Endothelial cell (in vitro differentiated cells): Measurements from ENCODE around the gene SEMA4G. TPM values are rescaled to one million over a fixed set of nuclear protein-coding genes. Genes with fewer than 3 reads are reported as not detected.
A peak's percentile ranks its signal among the peaks of the same experiment; 100 is the strongest.

Experiments
- DNase-seq: peaks from one replicate; pipeline ENCODE4 v3.0.0; 2021; ENCODE audit warnings: low spot score
- H3K27ac Mint-ChIP-seq: one replicate; pipeline ENCODE4 v1.8.0; 2021; ENCODE audit warnings: mixed read lengths, inconsistent platforms; ENCODE audit not compliant: unreplicated experiment
- H3K27me3 Mint-ChIP-seq: one replicate; pipeline ENCODE4 v1.8.0; 2021; ENCODE audit warnings: mild to moderate bottlenecking, moderate library complexity, mixed read lengths, inconsistent platforms; ENCODE audit not compliant: unreplicated experiment
- H3K36me3 Mint-ChIP-seq: one replicate; pipeline ENCODE4 v1.8.0; 2021; ENCODE audit warnings: mild to moderate bottlenecking, low read depth, mixed read lengths, inconsistent platforms; ENCODE audit not compliant: unreplicated experiment
- H3K4me1 Mint-ChIP-seq: one replicate; pipeline ENCODE4 v1.8.0; 2021; ENCODE audit warnings: mild to moderate bottlenecking, mixed read lengths, inconsistent platforms; ENCODE audit not compliant: unreplicated experiment
- H3K4me3 Mint-ChIP-seq: one replicate; pipeline ENCODE4 v1.8.0; 2021; ENCODE audit warnings: mild to moderate bottlenecking, mixed read lengths, inconsistent platforms; ENCODE audit not compliant: unreplicated experiment
- H3K9me3 Mint-ChIP-seq: one replicate; pipeline ENCODE4 v1.8.0; 2021; ENCODE audit warnings: mixed read lengths, inconsistent platforms; ENCODE audit not compliant: unreplicated experiment
- CTCF ChIP-seq: fragments of 200-600 bp; sonication (generic); IDR thresholded peaks from one replicate; pipeline ENCODE4 v1.5.0; 2021; ENCODE audit warnings: antibody characterized with exemption; ENCODE audit not compliant: unreplicated experiment
- total RNA-seq: library from RNA; stranded (reverse); fragmentation: NEBNext Ultra II Directional; extraction: Animal tissue kit (Norgen Biotek cat#: 25700); gene quantifications from one replicate; pipeline ENCODE4 v1.2.1, GENCODE V29; 2021; ENCODE audit not compliant: unreplicated experiment

Gene SEMA4G
- total RNA-seq, 1 donor from 2014 or later: 8.0 TPM

- Mint-ChIP-seq H3K27me3 (peaks cover 13% of the 10 kb centered on the region), H3K36me3 (peaks cover 17% of the 10 kb centered on the region), H3K4me1 (peaks cover 24% of the 10 kb centered on the region), H3K9me3 (no peaks in the 10 kb centered on the region), H3K27ac (peak overlapping the region; percentile 76), H3K4me3 (peak overlapping the region; percentile 100)
- DNase-seq: no peak
- TF ChIP-seq CTCF: no peak
Observed at GRCh38 chr10:100988166-100988565, 18.9 kb downstream of the SEMA4G start.

- no peak for TF ChIP-seq CTCF
- Mint-ChIP-seq H3K36me3 (peaks cover 17% of the 10 kb centered on the region), H3K4me3 (peak overlapping the region; percentile 67), H3K27ac (no peak overlapping the region), H3K4me1 (peaks cover 29% of the 10 kb centered on the region), H3K9me3 (no peaks in the 10 kb centered on the region), H3K27me3 (peaks cover 15% of the 10 kb centered on the region)
- DNase-seq: no peak
Observed at GRCh38 chr10:100989088-100989487, 19.8 kb downstream of the SEMA4G start.

GRCh38 chr10:100993986-100994708 is 24.8 kb downstream of the SEMA4G start:
- Mint-ChIP-seq H3K4me3 (no peak overlapping the region), H3K36me3 (peaks cover 16% of the 10 kb centered on the region), H3K27ac (peak overlapping the region; percentile 44), H3K9me3 (no peaks in the 10 kb centered on the region), H3K27me3 (peaks cover 7% of the 10 kb centered on the region), H3K4me1 (peaks cover 33% of the 10 kb centered on the region)
- peak; percentile 65 for TF ChIP-seq CTCF
- peak; percentile 38 for DNase-seq

- Mint-ChIP-seq H3K36me3 (peaks cover 16% of the 10 kb centered on the region), H3K27ac (no peak overlapping the region), H3K4me3 (no peak overlapping the region), H3K4me1 (peaks cover 33% of the 10 kb centered on the region), H3K9me3 (no peaks in the 10 kb centered on the region), H3K27me3 (peaks cover 7% of the 10 kb centered on the region)
- TF ChIP-seq CTCF: no peak
- no peak for DNase-seq
Observed at GRCh38 chr10:100995181-100995580, 25.9 kb downstream of the SEMA4G start.

- peaks cover 10% of the 10 kb centered on the region for H3K27me3 Mint-ChIP-seq
- peaks cover 8% of the 10 kb centered on the region for H3K36me3 Mint-ChIP-seq
- H3K4me3 Mint-ChIP-seq: peak overlapping the region; percentile 92
- DNase-seq: peak; percentile 51
- no peaks in the 10 kb centered on the region for H3K9me3 Mint-ChIP-seq
- peak overlapping the region; percentile 70 for H3K27ac Mint-ChIP-seq
- no peak for TF ChIP-seq CTCF
- peaks cover 34% of the 10 kb centered on the region for H3K4me1 Mint-ChIP-seq
Observed at GRCh38 chr10:100996678-100997359, 27.5 kb downstream of the SEMA4G start.
